K562 (cell line): Measurements from ENCODE around the gene RERE. TPM values are rescaled to one million over a fixed set of nuclear protein-coding genes. Genes with fewer than 3 reads are reported as not detected.

Experiments used
- ARID4B ChIP-seq: sonication (generic); formaldehyde crosslinking; IDR thresholded peaks from 2 replicates; pipeline ENCODE4 v1.8.0; 2022; ENCODE audit warnings: mild to moderate bottlenecking, missing genetic modification reagents
- GTF2B ChIP-seq: IDR thresholded peaks from 2 replicates; pipeline ENCODE4 v1.6.1; 2011; ENCODE audit not compliant: insufficient read length; ENCODE audit errors: extremely low read depth
- KDM5B ChIP-seq: fragments of 200-600 bp; sonication (generic); IDR thresholded peaks from 2 replicates; pipeline ENCODE4 v1.6.1; 2012; ENCODE audit warnings: low read depth, mild to moderate bottlenecking, moderate library complexity, low read length, control low read depth, inconsistent platforms; ENCODE audit not compliant: insufficient replicate concordance
- L3MBTL2 ChIP-seq: fragments of 450-650 bp; IDR thresholded peaks from 2 replicates; pipeline ENCODE4 v1.6.1; 2016; ENCODE audit warnings: mild to moderate bottlenecking, moderate library complexity
- MCM5 ChIP-seq: fragments of 450-650 bp; IDR thresholded peaks from 2 replicates; pipeline ENCODE4 v1.6.1; 2016; ENCODE audit warnings: low read depth
- SIN3B ChIP-seq: fragments of 450-650 bp; IDR thresholded peaks from 2 replicates; pipeline ENCODE4 v1.6.1; 2017; ENCODE audit warnings: low read depth, mild to moderate bottlenecking, moderate library complexity
- SNAPC5 ChIP-seq: fragments of 250-450 bp; sonication (Bioruptor Pico); IDR thresholded peaks from 2 replicates; pipeline ENCODE4 v1.8.0; 2021; ENCODE audit warnings: moderate library complexity, mild to moderate bottlenecking, inconsistent platforms
- TAF1 ChIP-seq: IDR thresholded peaks from 2 replicates; pipeline ENCODE4 v1.6.1; 2011; ENCODE audit warnings: mild to moderate bottlenecking, low read length, moderate library complexity; ENCODE audit not compliant: insufficient read depth, control insufficient read depth, severe bottlenecking; ENCODE audit errors: extremely low read depth
- TARDBP ChIP-seq: fragments of 450-650 bp; IDR thresholded peaks from 2 replicates; pipeline ENCODE4 v1.6.1; 2016
- TCF3 ChIP-seq: sonication (generic); formaldehyde crosslinking; IDR thresholded peaks from 2 replicates; pipeline ENCODE4 v1.4.0; 2020; ENCODE audit warnings: mild to moderate bottlenecking, missing genetic modification reagents
- YBX1 ChIP-seq: fragments of 450-650 bp; IDR thresholded peaks from 2 replicates; pipeline ENCODE4 v1.7.1; 2016; ENCODE audit warnings: mild to moderate bottlenecking
- ZBTB1 ChIP-seq: sonication (generic); formaldehyde crosslinking; IDR thresholded peaks from 2 replicates; pipeline ENCODE4 v1.8.1; 2023; ENCODE audit warnings: missing genetic modification reagents, low read depth, mild to moderate bottlenecking, borderline replicate concordance
- ZBTB49 ChIP-seq: sonication (generic); formaldehyde crosslinking; IDR thresholded peaks from 2 replicates; pipeline ENCODE4 v1.8.0; 2022; ENCODE audit warnings: missing genetic modification reagents, mild to moderate bottlenecking, borderline replicate concordance
- ZBTB8A ChIP-seq: fragments of 450-650 bp; IDR thresholded peaks from 2 replicates; pipeline ENCODE4 v1.6.1; 2018; ENCODE audit warnings: mild to moderate bottlenecking, moderate library complexity; ENCODE audit not compliant: partially characterized antibody
- ZFP1 ChIP-seq: fragments of 450-650 bp; formaldehyde crosslinking; IDR thresholded peaks from 2 replicates; pipeline ENCODE4 v1.4.0; 2020; ENCODE audit warnings: mild to moderate bottlenecking, mixed read lengths
- ZNF277 ChIP-seq: fragments of 250-450 bp; sonication (Bioruptor Pico); IDR thresholded peaks from 2 replicates; pipeline ENCODE4 v1.8.0; 2022; ENCODE audit warnings: inconsistent platforms, mild to moderate bottlenecking, moderate library complexity, borderline replicate concordance
- ZNF583 ChIP-seq: fragments of 250-450 bp; sonication (Bioruptor Pico); IDR thresholded peaks from 2 replicates; pipeline ENCODE4 v1.4.0; 2020
- ZNF586 ChIP-seq: fragments of 450-650 bp; formaldehyde crosslinking; conservative IDR thresholded peaks from 2 replicates; pipeline ENCODE4 v1.4.0; 2020; ENCODE audit warnings: mild to moderate bottlenecking, moderate library complexity
- polyA plus RNA-seq, 8 experiments: library from polyadenylated mRNA; depleted of rRNA in 4 of 8; stranded (reverse) in 5 of 8; unstranded in 3 of 8; fragments of >200 nt; fragmentation: Nextera tagmentation in 2 of 8; fragmentation: Illumina TruSeq in 1 of 8; extraction: Ambion mirVana in 2 of 8; extraction: Trizol in 1 of 8; gene quantifications; 2 replicates each; pipeline versions ENCODE4 v1.2.1 to v1.2.3, GENCODE V29; 2011 to 2014; ENCODE audit warnings: inconsistent platforms in 1 of 8, missing spikeins in 1 of 8
- total RNA-seq, 7 experiments: library from RNA; depleted of rRNA in 6 of 7; stranded (reverse); fragments of >200 nt in 6 of 7; fragmentation: Illumina TruSeq in 2 of 7; extraction: Trizol in 2 of 7; gene quantifications; 2 replicates each; pipeline versions ENCODE4 v1.2.1 to v1.2.3, GENCODE V29; 2011 to 2021; ENCODE audit warnings: low replicate concordance in 1 of 7

The RERE gene
- total and polyA plus RNA-seq, 9 of the 15 experiments (the other 6 are each of a cell fraction or from before 2014, with no cell fraction given), result 3.0 to 51.5 (median 13.4) TPM

- TF ChIP-seq GTF2B, result no peak
- TF ChIP-seq ZNF583, result no peak
- no peak for TF ChIP-seq ZBTB8A
- no peak for TF ChIP-seq ZBTB1 (CRISPR knock-in tag)
- no peak for TF ChIP-seq ZFP1
- peak; percentile 23; the same call in 1 of the 2 replicates for TF ChIP-seq L3MBTL2
- TF ChIP-seq TAF1, result no peak
- TF ChIP-seq ZNF277, result no peak
- no peak for TF ChIP-seq SNAPC5 (CRISPR knock-in tag)
- TF ChIP-seq MCM5, result no peak
- TF ChIP-seq TARDBP, result no peak
- TF ChIP-seq ZBTB49 (CRISPR knock-in tag), result no peak
- TF ChIP-seq SIN3B, result no peak
- TF ChIP-seq ARID4B, result no peak
- peak; percentile 60; the same call in 1 of the 2 replicates for TF ChIP-seq TCF3 (CRISPR knock-in tag)
- no peak for TF ChIP-seq KDM5B
- TF ChIP-seq ZNF586, result no peak
- TF ChIP-seq YBX1, result no peak
These were observed 27.0 kb downstream of the RERE start (continued) for GRCh38 chr1:8790478-8790877.
